HG02852 (cell line): ENCODE data around the gene TBC1D22A.

Experiments
- ATAC-seq: cut with Tn5 transposase; IDR thresholded peaks from one replicate; pipeline ENCODE4 v1.9.1; 2021; ENCODE audit warnings: mild to moderate bottlenecking, moderate library complexity; ENCODE audit not compliant: unreplicated experiment

Gene TBC1D22A

DNA sequence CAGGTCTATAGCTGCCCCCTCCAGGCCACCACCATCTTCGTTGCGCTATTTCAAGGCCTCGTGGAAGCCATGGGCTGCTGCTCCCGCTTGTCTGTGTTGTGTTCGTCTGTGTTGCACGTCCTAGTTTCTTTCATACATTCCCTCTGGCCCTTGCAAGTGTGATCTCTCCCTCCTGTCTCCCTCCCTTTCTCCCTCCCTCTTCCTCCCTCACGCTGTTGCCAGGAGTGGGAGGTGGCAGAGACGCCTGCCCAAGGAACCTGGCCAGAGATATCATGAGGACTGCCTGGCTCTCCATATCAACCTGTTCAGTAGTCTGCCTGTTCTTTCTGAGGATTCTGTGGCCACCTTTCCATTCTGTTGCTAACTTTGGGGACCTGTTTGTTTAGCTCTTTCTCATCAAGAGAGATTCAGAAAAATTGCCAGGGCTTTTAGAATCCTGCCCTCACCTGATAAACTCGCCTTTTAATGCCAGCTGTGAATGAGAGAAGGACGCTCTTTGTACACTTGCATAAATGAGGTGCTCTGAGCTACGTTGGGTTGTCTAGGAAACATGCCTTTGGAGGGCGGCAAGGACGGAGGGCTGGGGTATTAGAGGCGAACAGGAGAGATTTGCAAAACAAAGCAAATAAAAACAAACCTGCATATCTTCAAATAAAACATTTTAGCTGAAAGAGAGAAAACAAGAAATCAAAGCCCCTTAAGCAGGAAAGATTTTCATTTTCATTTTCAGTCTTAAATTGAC lies 185.2 kb downstream of the TBC1D22A start:
- no peak for ATAC-seq

DNA sequence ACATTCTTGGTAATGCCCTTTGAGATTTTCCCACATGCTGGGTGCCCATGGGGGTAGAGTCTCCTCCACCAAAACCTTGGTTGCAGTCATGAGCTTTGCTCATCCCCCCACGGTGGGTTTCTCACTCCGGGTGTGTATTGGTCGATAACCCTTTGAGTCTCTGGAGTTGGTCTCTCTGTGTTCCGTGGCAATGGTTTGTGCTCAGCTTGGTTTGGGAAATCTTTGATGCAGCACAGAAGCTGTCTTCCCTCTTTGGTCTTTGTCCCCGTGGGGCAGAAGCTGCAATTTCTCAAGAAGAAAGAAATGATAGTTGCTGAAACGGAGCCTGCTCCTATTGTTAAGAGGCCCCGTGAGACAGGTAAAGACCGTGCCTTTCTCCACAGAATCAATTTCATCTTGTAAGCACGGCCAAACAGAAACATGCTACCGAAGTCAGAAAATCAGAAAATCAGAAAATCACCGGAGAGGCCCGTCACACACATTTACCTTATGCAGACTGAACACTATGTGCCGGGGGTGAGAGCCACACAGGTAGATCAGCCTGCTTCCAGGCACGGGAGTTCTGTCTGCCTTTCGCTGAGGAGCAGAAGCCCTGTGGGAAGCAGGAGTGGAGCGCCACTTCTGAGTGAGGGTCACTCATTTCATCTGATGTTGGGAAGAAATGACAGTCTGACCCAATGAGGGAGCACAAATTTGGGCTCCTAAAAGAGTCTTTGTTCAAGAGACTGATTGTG lies 186.1 kb downstream of the TBC1D22A start:
- ATAC-seq = no peak

DNA sequence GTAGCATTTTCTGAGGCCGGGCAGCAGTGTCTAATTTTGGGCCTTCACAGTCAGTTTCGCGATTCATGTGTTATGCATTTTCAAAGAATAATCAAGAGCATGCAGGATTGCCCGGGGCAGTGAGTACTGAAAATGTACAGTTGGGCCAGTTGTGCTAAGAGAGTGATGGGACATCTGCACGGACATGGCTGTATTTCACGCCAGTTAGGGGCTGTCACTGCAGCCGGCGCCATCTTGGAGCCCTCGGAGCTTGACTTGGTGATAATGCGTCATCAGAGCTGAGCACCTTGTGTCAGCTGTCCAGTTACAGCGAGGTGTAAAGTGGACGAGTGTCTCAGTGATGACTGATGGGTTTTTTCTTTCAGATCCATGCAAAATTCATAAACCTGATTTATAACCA lies 188.9 kb downstream of the TBC1D22A start:
- ATAC-seq = no peak

DNA sequence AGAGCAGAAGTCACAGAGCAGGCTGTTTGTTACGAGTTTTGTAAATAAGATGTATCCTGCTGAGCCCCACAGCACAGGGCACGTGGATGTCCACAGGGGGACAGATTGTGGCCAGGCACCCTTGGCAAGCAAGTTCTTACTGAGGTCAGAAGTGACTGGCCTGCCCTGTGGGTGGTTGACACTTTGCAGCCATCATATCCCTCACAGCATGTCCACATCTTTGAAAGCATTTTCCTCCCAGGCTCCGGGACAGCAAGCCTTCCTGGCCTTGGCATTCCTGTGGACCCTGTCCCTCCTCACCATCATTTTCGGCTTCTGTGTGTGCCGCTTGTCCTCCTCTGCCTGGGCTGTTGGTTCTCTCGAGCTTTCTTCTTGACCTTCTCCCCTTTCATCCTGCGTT lies 189.5 kb downstream of the TBC1D22A start:
- no peak for ATAC-seq

DNA sequence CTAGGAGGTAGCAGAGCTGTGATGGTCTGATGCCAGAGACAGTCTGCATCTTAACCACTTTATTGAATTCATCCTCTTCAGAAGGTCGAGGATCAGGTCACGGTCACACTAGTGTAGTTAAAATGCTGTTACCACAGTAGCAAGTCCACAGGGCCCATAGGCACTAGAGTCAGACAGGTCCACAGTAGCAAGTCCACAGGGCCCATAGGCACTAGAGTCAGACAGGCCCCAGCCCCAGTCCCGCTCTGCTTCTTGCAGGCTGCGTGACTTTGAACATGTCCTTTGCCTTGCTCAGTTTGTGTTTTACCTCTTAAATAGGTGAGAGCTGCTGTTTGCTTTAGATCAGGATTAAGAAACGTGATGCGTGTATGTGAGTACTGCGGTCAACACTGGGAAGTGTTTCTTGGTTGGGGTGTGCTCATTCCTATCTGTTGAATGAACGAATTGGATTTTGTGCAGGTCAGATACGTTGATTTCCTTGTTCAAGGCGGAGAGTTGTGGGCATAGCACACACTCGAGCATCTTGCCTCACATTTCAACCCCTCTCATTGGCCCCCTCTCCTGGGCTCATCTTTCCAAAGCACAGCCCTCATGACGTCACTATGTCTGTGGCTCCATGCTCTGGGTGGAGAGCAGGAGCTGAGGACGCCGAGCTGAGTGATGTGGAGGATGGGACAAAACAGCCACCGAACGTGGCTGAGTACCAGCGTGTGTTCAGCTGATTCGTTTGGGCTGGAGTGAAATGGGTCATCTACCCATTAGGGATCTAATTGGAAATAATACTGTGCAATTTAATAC lies 191.7 kb downstream of the TBC1D22A start:
- ATAC-seq = no peak

DNA sequence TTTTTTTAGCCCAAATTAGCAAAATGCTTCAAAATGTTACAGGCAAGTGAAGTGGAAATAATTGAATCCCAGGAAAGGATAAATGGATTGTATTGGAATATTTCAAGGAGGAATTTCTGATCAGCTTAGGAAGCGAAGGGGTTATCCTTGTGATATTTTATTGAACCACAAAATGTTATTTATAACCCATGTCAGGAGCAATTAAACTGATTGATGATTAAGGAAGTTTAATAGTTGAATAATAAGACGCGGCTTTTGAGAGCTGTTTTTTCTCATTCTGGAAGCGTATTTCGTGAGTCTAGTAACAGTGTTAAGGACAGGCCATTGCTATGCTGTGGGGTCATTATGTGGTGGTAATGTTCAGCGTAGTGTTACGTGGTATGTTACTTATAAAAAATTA lies 192.3 kb downstream of the TBC1D22A start:
- ATAC-seq = no peak

DNA sequence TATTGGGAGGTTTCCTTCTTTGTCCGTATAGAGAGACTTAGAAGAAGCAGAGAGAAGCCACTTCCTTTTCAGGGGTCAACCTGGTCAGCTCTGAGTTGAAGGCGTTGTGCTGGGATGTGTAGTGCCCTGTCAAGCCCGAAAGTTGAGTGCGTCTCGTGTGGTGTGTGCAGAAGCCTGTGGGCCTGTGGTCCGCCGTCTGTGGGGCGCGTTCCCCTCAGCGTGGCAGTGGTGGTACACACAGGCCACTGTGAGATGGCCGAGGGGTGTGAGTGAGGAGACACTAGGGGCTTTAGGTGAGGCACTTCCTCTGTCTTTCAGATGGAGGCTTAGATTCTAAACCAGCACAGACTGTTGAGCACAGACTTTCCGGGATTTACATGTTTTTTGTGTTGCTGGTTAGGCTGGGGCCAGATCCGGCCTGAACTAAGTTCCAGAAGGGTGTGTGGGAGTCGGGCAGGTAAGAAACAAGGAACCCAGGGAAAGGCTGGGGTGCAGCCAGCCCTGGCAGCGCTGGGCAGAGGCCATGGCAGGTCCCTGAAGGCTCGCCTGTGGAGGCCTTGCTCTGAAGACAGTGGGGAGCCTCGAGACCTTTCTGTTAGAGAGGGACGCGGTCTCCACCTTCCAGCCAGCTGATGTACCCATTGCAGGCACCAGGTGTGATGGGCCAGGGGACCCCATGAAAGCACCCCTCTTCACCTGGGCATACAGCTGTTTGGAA lies 194.2 kb downstream of the TBC1D22A start:
- ATAC-seq = no peak

DNA sequence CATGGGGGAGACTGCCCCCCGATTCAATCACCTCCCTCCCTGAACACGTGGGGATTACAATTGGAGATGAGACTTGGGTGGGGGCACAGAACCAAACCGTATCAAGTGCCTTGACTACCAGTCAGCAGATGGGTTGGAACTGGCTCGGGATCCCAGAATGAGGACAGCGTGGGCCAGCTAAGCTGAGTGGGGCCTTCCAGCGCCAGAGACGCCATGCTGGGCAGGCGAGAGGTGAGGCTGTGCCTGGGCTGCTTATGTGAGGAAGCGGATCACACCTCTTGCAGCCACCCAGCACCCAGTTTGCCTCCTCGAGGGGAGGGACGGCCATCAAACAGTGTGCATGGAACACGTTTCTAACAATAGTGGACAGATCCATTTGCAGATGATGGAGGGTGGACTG lies 195.1 kb downstream of the TBC1D22A start:
- no peak for ATAC-seq

DNA sequence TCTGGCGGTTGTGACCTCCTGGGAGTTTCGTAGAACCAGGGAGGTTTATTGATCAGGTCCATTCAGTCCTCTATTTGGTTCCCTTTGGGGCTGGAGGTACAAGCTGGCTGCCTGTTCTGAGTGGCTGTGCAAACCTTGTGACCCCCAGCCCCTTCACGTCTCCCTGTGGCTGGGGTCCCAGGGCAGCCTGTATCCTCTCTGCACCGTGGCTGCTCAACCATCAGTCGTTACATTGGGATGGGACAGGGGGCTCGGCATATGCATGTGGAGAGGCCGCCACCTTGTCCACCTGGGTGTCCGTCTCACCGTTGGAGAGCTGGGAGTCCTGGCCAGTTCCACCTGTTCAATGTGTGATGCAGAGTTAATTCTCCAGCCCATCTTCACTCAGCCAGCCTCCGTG lies 195.7 kb downstream of the TBC1D22A start:
- ATAC-seq = no peak

DNA sequence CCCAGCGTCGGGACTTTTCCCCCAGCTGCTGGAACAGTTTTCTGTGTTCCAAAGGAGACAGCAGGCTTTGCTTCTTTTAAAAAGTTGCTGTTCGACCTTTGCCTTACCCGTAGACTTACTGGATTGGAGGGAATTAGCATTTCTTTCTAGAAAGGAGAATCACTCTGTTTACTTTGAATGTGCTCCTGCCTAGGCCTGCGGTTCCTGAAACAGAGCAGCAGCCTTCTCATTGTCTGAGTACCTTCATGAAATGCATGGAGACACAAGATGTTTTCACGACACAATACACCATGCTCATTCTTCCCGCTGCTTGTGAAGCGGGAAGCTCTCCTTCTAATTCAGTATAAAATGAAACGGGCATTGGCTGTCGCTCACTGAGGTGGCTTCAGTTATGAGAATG lies 196.2 kb downstream of the TBC1D22A start:
- no peak for ATAC-seq

DNA sequence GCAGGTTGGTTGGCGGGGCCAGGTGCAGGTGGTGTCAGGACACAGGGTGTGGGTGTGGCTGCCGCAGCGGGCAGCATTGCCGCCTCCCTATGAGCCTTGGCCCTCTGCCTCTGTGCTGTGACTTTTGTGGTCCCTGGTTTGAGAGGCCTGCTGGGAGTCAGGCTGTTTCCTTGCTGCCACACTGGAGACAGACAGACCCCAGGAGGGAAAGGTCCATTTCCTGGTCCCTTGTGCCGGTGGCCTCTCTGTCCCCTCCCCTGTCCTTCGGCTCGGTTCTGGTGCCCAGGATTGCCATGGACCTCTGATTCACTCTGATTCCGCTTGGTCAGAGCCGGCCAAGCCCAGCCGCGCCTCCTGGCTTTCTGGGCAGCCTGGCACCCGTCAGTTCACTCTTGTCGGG lies 196.9 kb downstream of the TBC1D22A start:
- ATAC-seq = no peak

DNA sequence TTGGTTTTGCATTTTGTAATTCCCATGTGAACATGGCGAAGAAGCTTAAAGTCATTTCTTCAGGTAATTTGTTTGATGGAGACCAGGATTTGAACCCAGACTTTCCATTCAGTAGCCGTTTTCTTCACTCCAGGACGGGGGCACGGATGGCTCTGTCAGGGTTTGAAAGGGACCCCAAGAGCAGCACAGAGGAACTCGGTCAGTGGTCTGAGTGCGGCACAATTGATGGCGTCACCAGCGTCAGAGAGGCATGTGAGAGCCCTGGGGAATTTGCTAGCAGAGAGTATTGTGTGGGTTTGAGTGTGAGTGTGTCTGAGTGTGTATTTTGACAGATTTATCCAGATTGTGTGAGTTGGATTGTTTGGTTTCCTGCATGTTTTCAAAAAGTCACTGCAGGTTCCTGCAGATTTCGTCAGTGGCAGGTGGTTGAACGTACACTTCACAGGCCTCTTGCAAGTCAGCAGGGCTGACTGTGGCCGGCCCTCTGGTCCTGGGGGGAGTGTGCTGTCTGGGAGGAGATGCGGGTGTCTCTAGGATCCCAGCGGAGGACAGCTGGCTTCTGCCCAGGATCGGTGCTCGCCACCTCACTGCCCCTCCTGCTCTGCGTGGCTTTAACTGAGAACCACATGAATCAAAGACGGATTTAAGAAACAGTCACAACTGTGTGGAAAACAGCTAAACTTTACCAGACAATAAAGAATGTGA lies 199.3 kb downstream of the TBC1D22A start:
- no peak for ATAC-seq

DNA sequence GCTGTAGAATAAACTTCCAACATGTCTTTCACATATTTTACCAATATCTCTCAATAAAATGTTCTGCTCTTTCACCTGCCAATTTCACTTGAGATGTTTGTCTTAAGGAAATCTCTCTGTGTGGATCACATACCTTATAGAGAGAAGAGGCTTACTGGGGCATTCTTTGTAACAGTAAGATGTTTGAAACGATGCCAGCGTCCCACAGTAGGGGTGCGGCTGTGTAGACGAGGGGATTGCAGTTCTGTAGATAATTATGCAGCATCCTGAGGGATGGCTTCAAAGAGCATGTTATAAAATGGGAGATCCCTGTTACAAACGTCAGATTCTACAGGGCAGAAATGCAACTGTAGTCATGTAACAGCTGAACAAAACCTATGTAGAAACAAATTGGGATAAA lies 200.0 kb downstream of the TBC1D22A start:
- no peak for ATAC-seq

DNA sequence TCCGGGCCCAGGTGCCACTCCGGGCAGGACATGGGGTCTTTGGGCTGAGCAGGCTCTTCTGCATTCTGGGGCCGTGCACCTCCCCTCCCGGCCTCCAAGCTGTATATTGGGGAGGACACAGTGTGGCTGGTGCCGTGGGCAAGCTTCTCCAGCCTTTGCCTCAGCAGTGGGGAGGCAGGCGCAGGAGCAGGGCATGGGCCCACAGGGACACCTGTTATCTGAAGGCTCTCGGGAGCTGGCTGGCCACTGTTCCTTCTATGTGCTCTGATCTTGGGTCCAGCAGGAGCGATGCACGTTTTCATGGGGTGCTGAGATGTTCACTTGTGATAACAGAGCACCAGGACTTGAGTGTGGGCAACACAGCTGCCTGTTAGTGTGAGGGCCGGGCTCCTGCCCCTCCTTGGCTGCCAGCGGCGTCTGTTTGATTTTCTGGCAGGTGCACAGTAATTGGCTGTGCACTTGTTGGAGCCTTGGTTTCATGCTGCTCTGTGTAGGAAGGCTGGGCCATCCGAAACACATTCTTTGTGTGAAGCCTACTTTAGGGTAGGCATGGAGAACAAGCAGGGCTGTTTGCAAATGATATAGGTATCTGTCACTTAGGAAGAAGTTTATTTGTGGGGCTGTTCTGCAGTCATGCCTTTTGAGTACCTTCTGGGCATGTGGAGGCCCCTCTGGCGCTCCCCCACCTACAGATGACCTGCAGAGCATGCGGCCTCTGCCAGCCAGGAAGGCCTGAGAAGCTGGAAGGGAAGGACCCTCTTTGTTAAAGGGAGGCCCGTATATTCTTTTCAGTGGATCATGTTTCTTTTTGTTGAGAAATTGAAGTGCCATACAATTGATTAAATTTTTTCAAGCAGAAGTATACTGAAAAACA lies 201.5 kb downstream of the TBC1D22A start:
- ATAC-seq = no peak

DNA sequence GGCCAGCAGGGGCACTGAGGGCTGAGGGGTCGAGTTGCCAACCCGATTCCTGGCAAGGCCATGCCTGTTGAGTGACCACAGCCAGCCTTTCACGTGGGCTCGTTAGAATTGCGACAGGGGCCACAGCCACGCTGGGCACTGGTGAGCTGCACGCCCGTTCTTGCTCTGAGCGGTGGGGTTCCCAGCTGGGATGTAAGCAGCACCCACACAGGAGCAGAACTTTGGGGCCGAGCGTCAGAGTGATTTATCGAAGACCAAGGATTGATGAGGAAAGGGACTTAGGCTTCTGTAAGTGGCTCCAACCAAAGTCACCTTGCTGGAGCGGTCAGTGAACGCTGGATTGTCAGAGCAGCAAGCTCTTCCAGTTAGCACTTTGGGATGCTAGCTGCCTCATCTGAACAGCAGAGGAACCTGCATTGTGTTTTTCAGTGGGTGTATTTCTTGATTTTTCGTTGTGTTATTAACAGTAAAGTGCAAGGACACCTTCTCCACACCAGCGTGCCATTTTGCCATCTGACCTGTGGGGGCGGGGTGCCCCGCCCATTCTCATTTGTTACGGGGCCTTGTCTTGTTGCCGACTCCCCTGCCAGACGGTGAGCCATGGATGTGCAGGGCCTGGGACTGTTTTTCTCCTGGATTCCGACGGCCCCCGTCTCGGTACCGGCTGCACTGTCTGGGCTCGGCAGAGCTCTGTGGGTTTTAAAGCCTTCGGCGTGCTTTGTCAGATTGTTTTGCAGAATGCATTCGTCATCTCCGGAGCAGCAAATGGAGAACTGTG lies 202.5 kb downstream of the TBC1D22A start:
- no peak for ATAC-seq

DNA sequence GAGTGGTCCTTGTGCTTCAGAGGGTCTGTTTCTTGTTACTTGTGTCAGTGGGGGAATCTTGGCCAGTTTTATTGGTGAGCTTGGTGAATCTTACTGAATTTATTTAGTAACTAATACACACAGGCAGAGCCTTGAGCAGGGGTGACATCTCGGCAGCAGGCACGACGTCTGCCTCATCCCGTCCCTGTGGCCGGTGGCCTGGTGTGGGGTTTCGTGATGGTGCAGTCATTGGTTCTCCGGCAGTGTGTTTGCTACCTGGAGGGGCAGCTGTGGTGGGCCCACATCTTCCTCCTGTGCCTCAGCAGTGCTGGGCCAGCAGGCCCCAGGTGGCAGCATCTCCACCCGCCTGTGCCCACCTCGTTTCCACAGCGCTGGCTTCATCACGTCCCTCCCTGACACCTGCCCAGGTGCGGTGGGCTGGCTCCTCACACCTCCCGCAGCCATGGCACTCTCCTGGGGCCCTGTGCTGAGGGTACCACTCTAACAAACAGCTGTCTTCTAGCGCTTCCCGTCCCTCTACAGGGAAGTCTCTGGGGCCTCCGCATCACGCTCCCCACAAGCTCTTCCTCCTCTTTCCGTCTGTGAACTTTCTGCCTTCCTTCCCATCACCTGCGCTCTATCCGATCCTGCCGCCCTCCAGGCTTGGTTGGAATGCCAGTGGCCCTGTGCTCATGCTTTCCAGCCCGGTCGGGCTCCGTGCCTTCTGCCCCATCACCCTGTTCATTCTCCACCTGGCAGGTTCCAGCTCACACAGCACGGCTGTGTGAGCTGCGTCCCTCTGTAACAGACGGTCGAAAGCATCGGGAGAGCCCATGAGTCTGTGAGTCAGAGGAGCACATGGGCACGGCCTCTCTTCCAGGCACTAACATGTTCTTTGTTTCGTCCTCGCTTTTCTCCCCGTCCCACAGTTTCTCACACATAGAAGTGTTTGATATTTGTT lies 203.4 kb downstream of the TBC1D22A start:
- no peak for ATAC-seq

DNA sequence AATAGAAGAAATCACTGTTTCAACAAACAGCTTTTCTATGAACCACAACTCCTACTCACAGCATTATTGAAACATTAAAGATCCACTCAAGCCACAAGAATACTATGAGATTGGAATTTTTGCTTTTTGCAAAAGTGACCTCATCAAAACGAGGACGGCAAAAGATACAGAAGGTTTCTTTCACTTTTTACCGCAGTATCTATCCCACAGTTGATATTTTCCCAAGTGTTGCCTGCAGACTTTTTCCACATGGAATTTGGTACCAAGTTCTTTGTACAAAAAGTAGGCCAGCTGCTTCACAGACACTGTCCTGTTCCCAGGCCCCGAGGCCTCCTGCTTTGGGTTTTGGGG lies 204.0 kb downstream of the TBC1D22A start:
- ATAC-seq = no peak

DNA sequence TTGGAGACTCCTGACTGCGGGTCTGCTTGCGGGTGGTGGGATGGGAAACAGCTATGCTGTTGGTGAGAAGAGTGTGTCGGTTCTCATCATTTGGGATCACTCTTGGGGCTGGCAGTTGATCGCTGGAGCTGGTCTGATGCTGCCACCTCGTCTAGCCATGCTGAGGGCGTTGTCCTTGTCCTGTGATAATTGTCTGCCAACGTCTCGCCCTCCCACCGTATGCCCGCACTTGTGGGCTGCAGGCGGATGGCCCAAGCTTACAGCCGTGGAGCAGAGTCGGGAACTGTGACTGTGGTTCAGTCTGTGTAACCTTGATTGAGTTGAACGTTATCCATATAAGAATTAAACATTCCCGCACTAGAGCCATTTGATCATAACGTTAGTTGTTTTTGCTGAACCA lies 204.4 kb downstream of the TBC1D22A start:
- ATAC-seq = no peak
